ENCODE data around the gene TOGARAM2.
"Not testable (repeated sequence)": the region's sequence is repeated elsewhere in the genome, so short reads cannot be mapped to it uniquely, and the experiment has no call there.

The TOGARAM2 gene

GRCh38 chr2:29080886-29081743 is 100.0 kb downstream of the TOGARAM2 start:
- DNase-seq = no peak

- DNase-seq = no peak
Observed at GRCh38 chr2:29082804-29083495, 101.9 kb downstream of the TOGARAM2 start.

GRCh38 chr2:29084554-29084953 is 103.5 kb downstream of the TOGARAM2 start:
- DNase-seq = no peak

GRCh38 chr2:29090311-29090710 is 109.2 kb downstream of the TOGARAM2 start:
- DNase-seq = not testable (repeated sequence)

GRCh38 chr2:29096969-29097368 is 115.9 kb downstream of the TOGARAM2 start:
- no peak for DNase-seq

- DNase-seq = no peak
Observed at GRCh38 chr2:29097569-29097968, 116.5 kb downstream of the TOGARAM2 start.

GRCh38 chr2:29100564-29100963 is 119.5 kb downstream of the TOGARAM2 start:
- no peak for DNase-seq

All from 8988T (cell line).